ENCODE data around the gene CACNG5.

CACNG5 gene

DNA sequence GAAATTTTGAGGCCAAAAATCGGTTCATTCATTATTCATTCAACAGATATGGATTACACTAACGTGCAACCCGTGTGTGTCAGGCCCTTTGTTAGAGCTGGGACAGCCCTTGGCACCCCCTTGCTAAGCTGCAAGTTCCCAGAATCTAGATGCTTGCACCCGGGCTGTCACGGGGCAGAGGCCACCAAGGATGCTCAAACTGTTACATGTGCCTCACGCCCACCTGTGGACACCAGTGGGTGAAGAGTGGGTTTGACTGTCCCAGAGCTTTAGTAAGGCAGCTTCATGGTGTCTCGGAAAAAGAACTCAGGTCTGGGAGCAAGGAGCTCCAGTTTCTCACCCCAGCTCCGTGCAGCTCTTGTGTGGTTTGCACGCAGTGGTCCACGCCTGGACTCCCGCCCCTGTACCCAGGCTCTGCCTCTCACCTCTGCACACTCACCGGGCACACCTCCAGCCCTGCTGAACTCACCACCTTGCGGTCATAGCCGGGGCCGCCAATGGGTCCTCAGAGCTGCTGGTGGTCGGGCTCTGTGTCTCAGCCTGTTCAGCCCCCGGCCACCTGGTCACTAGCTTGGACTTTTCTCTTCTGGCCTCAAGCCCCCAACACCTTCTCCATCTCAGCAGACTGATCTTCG is 75.9 kb downstream of the CACNG5 start:
- Histone ChIP-seq H3K4me3 (ENCODE audit: low read length) (no peak overlapping the region), H3K4me1 (ENCODE audit: low read length) (peaks cover 4% of the 10 kb centered on the region; the same call in 1 of the 2 replicates), H2AFZ (ENCODE audit: low read depth, low read length) (no peak overlapping the region), H3K27me3 (ENCODE audit: low read depth, low read length) (peaks cover 2% of the 10 kb centered on the region; the same call in 1 of the 2 replicates), H3K9ac (ENCODE audit: low read length) (no peak overlapping the region), H4K20me1 (ENCODE audit: insufficient read depth, low read length) (no peaks in the 10 kb centered on the region), H3K27ac (ENCODE audit: low read length) (no peak overlapping the region), H3K4me2 (ENCODE audit: low read length) (no peak overlapping the region), H3K79me2 (ENCODE audit: low read length) (no peaks in the 10 kb centered on the region), H3K9me3 (ENCODE audit: insufficient read depth, low read length) (no peaks in the 10 kb centered on the region), H3K36me3 (replicated peaks; ENCODE audit: low read depth, low read length) (no peaks in the 10 kb centered on the region)
- TF ChIP-seq, protein P1, sequence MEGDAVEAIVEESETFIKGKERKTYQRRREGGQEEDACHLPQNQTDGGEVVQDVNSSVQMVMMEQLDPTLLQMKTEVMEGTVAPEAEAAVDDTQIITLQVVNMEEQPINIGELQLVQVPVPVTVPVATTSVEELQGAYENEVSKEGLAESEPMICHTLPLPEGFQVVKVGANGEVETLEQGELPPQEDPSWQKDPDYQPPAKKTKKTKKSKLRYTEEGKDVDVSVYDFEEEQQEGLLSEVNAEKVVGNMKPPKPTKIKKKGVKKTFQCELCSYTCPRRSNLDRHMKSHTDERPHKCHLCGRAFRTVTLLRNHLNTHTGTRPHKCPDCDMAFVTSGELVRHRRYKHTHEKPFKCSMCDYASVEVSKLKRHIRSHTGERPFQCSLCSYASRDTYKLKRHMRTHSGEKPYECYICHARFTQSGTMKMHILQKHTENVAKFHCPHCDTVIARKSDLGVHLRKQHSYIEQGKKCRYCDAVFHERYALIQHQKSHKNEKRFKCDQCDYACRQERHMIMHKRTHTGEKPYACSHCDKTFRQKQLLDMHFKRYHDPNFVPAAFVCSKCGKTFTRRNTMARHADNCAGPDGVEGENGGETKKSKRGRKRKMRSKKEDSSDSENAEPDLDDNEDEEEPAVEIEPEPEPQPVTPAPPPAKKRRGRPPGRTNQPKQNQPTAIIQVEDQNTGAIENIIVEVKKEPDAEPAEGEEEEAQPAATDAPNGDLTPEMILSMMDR (IDR thresholded peaks at IDR 0.05; ENCODE audit: low read depth, low read length): no peak
- no peak for TF ChIP-seq EZH2phosphoT487 (IDR thresholded peaks at IDR 0.05; ENCODE audit: low read depth)

DNA sequence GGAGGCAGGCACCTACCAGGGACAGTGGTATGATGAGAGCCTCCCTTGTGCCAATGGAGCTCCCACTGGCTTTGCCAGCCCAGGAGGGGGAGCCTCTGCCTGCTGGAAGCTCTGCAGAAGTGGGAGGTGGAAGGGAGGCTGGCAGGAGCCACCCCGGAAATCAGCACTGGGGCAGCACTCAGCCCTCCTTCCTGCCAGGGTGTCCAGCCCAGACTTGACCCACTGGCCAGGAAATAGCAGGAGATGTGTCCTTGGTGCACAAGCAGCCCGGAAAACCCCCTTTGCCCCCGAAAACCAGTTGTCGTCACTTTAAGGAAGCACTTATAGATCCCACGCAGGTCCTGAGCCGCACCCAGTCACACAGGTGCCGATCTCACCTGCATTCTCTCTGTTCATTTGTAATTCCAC is 80.3 kb downstream of the CACNG5 start:
- Histone ChIP-seq H2AFZ (ENCODE audit: low read depth, low read length) (peak overlapping the region; percentile 46; the same call in 1 of the 2 replicates), H3K4me1 (ENCODE audit: low read length) (no peaks in the 10 kb centered on the region), H3K27ac (ENCODE audit: low read length) (no peak overlapping the region), H3K27me3 (ENCODE audit: low read depth, low read length) (peaks cover 2% of the 10 kb centered on the region; the same call in 1 of the 2 replicates), H3K4me3 (ENCODE audit: low read length) (peak overlapping the region; percentile 50), H3K9me3 (ENCODE audit: insufficient read depth, low read length) (no peaks in the 10 kb centered on the region), H3K79me2 (ENCODE audit: low read length) (no peaks in the 10 kb centered on the region), H4K20me1 (ENCODE audit: insufficient read depth, low read length) (no peaks in the 10 kb centered on the region), H3K36me3 (replicated peaks; ENCODE audit: low read depth, low read length) (no peaks in the 10 kb centered on the region), H3K4me2 (ENCODE audit: low read length) (peak overlapping the region; percentile 50), H3K9ac (ENCODE audit: low read length) (no peak overlapping the region)
- TF ChIP-seq, protein P1 (IDR thresholded peaks at IDR 0.05; ENCODE audit: low read depth, low read length): peak; percentile 27
- no peak for TF ChIP-seq EZH2phosphoT487 (IDR thresholded peaks at IDR 0.05; ENCODE audit: low read depth)

DNA sequence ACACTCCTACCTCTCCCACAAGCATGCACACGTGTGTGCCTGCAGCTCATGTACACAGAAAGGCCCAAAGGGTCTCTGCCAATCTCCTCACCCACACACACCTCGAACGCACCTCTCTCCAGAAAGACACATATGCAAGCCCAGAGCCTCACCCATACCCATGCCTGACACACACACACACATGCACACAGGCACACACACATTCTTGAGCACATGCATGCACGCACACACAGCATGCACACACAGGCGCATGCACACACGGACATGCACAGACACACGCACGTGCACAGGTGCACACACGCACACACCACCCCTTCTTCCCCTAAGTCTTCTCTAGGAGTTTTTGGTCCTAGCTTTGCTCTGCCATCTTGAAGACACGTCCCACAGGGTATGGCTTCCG is 80.9 kb downstream of the CACNG5 start:
- Histone ChIP-seq H3K4me3 (ENCODE audit: low read length) (no peak overlapping the region), H3K27me3 (ENCODE audit: low read depth, low read length) (peaks cover 2% of the 10 kb centered on the region; the same call in 1 of the 2 replicates), H3K36me3 (replicated peaks; ENCODE audit: low read depth, low read length) (no peaks in the 10 kb centered on the region), H3K9ac (ENCODE audit: low read length) (no peak overlapping the region), H3K4me1 (ENCODE audit: low read length) (no peaks in the 10 kb centered on the region), H3K27ac (ENCODE audit: low read length) (no peak overlapping the region), H3K4me2 (ENCODE audit: low read length) (0 out of 2 replicates have a peak overlapping the region, but pooled peaks have one; percentile 50), H4K20me1 (ENCODE audit: insufficient read depth, low read length) (no peaks in the 10 kb centered on the region), H2AFZ (ENCODE audit: low read depth, low read length) (peak overlapping the region; percentile 46; the same call in 1 of the 2 replicates), H3K79me2 (ENCODE audit: low read length) (no peaks in the 10 kb centered on the region), H3K9me3 (ENCODE audit: insufficient read depth, low read length) (no peaks in the 10 kb centered on the region)
- TF ChIP-seq, protein P1 (IDR thresholded peaks at IDR 0.05; ENCODE audit: low read depth, low read length): no peak
- TF ChIP-seq EZH2phosphoT487 (IDR thresholded peaks at IDR 0.05; ENCODE audit: low read depth): no peak

DNA sequence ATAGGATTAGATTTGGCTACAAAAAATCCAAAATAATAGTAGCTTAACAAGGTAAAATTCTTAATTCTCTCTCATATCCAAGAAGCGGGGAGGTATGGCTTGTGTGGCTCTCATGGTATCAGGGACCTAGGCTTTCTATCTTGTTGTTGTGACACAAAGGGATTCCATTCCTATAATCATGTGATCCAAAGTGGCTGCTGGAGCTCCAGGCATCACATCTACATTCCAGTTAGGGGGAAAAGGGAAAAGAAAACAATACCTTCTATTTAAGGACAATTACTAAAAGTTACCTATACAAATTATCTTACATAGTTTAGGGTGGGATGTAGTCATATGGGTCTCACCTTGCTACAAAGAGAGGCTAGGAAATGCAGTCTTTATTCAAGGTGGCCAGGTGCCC is 82.0 kb downstream of the CACNG5 start:
- TF ChIP-seq, protein P1 (IDR thresholded peaks at IDR 0.05; ENCODE audit: low read depth, low read length): no peak
- no peak for TF ChIP-seq EZH2phosphoT487 (IDR thresholded peaks at IDR 0.05; ENCODE audit: low read depth)
- Histone ChIP-seq H2AFZ (ENCODE audit: low read depth, low read length) (no peak overlapping the region), H3K27ac (ENCODE audit: low read length) (no peak overlapping the region), H3K36me3 (replicated peaks; ENCODE audit: low read depth, low read length) (no peaks in the 10 kb centered on the region), H3K4me1 (ENCODE audit: low read length) (no peaks in the 10 kb centered on the region), H3K27me3 (ENCODE audit: low read depth, low read length) (peaks cover 2% of the 10 kb centered on the region; the same call in 1 of the 2 replicates), H3K4me2 (ENCODE audit: low read length) (no peak overlapping the region), H4K20me1 (ENCODE audit: insufficient read depth, low read length) (no peaks in the 10 kb centered on the region), H3K79me2 (ENCODE audit: low read length) (no peaks in the 10 kb centered on the region), H3K9ac (ENCODE audit: low read length) (no peak overlapping the region), H3K4me3 (ENCODE audit: low read length) (no peak overlapping the region), H3K9me3 (ENCODE audit: insufficient read depth, low read length) (no peaks in the 10 kb centered on the region)

Data from OCI-LY3 (cell line).